ENCODE data around the gene GNB1L. TPM values are rescaled to one million over a fixed set of nuclear protein-coding genes. Genes with fewer than 3 reads are reported as not detected.
A peak's percentile ranks its signal among the peaks of the same experiment; 100 is the strongest.

GNB1L gene
- total RNA-seq, 1 donor from 2014 or later, result 7.8 TPM

- DNase-seq (no peak), ATAC-seq (no peak)
- Histone ChIP-seq H3K27ac (no peak overlapping the region), H3K36me3 (no peaks in the 10 kb centered on the region), H3K9me3 (no peaks in the 10 kb centered on the region), H3K4me3 (no peak overlapping the region), H3K27me3 (peaks cover 85% of the 10 kb centered on the region), H3K4me1 (peaks cover 20% of the 10 kb centered on the region)
- TF ChIP-seq CTCF (IDR thresholded peaks at IDR 0.05), result no peak
- intact Hi-C loops (cut with DNase I), result no loop called here
Measured at GRCh38 chr22:19762568-19763457, 91.9 kb downstream of the GNB1L start.

GRCh38 chr22:19761725-19762567, 92.7 kb downstream of the GNB1L start:
- Histone ChIP-seq H3K4me1 (peaks cover 17% of the 10 kb centered on the region), H3K27me3 (peaks cover 85% of the 10 kb centered on the region), H3K27ac (no peak overlapping the region), H3K9me3 (no peaks in the 10 kb centered on the region), H3K4me3 (no peak overlapping the region), H3K36me3 (no peaks in the 10 kb centered on the region)
- DNase-seq, result no peak
- ATAC-seq, result no peak
- TF ChIP-seq CTCF (IDR thresholded peaks at IDR 0.05), result no peak
- intact Hi-C loops (cut with DNase I), result no loop called here

GRCh38 chr22:19760951-19761724, 93.5 kb downstream of the GNB1L start:
- intact Hi-C loops (cut with DNase I), result no loop called here
- Histone ChIP-seq H3K27ac (no peak overlapping the region), H3K4me3 (no peak overlapping the region), H3K27me3 (peaks cover 86% of the 10 kb centered on the region), H3K4me1 (peaks cover 21% of the 10 kb centered on the region), H3K36me3 (no peaks in the 10 kb centered on the region), H3K9me3 (no peaks in the 10 kb centered on the region)
- no peak for TF ChIP-seq CTCF (IDR thresholded peaks at IDR 0.05)
- ATAC-seq, result no peak
- no peak for DNase-seq

GRCh38 chr22:19760058-19760950, 94.4 kb downstream of the GNB1L start, which contains the start of gene TBX1:
Gene TBX1, plus strand, starts transcription at chr22:19760778. Its CDS starts 66 bp downstream, at chr22:19760844.
- no peak for ATAC-seq
- DNase-seq, result no peak
- peaks cover 90% of the 10 kb centered on the region for H3K27me3 ChIP-seq

More at GRCh38 chr22:19760058-19760950, 94.4 kb downstream of the GNB1L start, which contains the start of gene TBX1:
- H3K27ac ChIP-seq, result no peak within 1 kb of the TSS
- peak within 1 kb of the TSS; percentile 21 for H3K4me3 ChIP-seq
- peaks cover 22% of the 10 kb centered on the region for H3K4me1 ChIP-seq
- no peaks in the 10 kb centered on the region for H3K9me3 ChIP-seq
- intact Hi-C loops (cut with DNase I), result no loop called here
- no peak for TF ChIP-seq CTCF (IDR thresholded peaks at IDR 0.05)
- no peaks in the 10 kb centered on the region for H3K36me3 ChIP-seq

Measured in upper lobe of right lung (tissue), 1 donor.